Keratinocyte (primary cell): ENCODE results near the gene PROM1. TPM values are rescaled to one million over a fixed set of nuclear protein-coding genes. Genes with fewer than 3 reads are reported as not detected.

Experiments used
- DNase-seq: peaks from one replicate; pipeline ENCODE4 v3.0.0-alpha.2; 2011; ENCODE audit warnings: low read depth, missing footprints, low spot score
- FAIRE-seq: peaks from 2 replicates; lab custom pipeline; 2011; peaks lifted over from hg19 to GRCh38; lab: Jason Lieb, UNC
- H2AFZ ChIP-seq: 2 replicates; pipeline ENCODE4 v1.6.0; 2012; ENCODE audit warnings: low read length, control low read depth, inconsistent platforms; ENCODE audit not compliant: control insufficient read depth
- H3K27ac ChIP-seq: 2 replicates; pipeline ENCODE4 v1.5.1; 2011; ENCODE audit warnings: low read length; ENCODE audit not compliant: control insufficient read depth, insufficient read depth
- H3K27me3 ChIP-seq: 3 replicates; pipeline ENCODE4 v1.6.0; 2011; ENCODE audit warnings: low read length; ENCODE audit not compliant: control insufficient read depth, insufficient read depth; ENCODE audit errors: extremely low read depth
- H3K36me3 ChIP-seq, 2 experiments: 2 replicates in 1 of 2; 3 replicates in 1 of 2; pipeline ENCODE4 v1.5.1; 2011; ENCODE audit warnings: low read length in 2 of 2, mild to moderate bottlenecking in 1 of 2; ENCODE audit not compliant: control insufficient read depth in 2 of 2, insufficient read depth in 2 of 2; ENCODE audit errors: extremely low read depth in 1 of 2
- H3K4me1 ChIP-seq: 3 replicates; pipeline ENCODE4 v1.5.1; 2011; ENCODE audit warnings: low read length; ENCODE audit not compliant: control insufficient read depth, insufficient read depth; ENCODE audit errors: extremely low read depth
- H3K4me2 ChIP-seq: 3 replicates; pipeline ENCODE4 v1.6.0; 2011; ENCODE audit warnings: low read depth, low read length; ENCODE audit not compliant: control insufficient read depth, insufficient read depth; ENCODE audit errors: extremely low read depth
- H3K4me3 ChIP-seq, 3 experiments: fragments of 200-600 bp in 1 of 3; sonication (generic) in 1 of 3; 2 replicates in 2 of 3; 3 replicates in 1 of 3; pipeline ENCODE4 v1.5.1; 2011 to 2016; ENCODE audit warnings: low read length in 3 of 3, mild to moderate bottlenecking in 3 of 3, control low read depth in 2 of 3, inconsistent platforms in 1 of 3, low read depth in 1 of 3, mixed read lengths in 1 of 3, mixed run types in 1 of 3, moderate library complexity in 1 of 3; ENCODE audit not compliant: control insufficient read depth in 2 of 3, insufficient read depth in 2 of 3; ENCODE audit errors: extremely low read depth in 1 of 3
- H3K79me2 ChIP-seq: 2 replicates; pipeline ENCODE4 v1.6.0; 2012; ENCODE audit warnings: low read length; ENCODE audit not compliant: control insufficient read depth, insufficient read depth
- H3K9ac ChIP-seq: 3 replicates; pipeline ENCODE4 v1.6.0; 2011; ENCODE audit warnings: low read length; ENCODE audit not compliant: control insufficient read depth, insufficient read depth; ENCODE audit errors: extremely low read depth
- H3K9me1 ChIP-seq: 3 replicates; pipeline ENCODE4 v1.6.0; 2011; ENCODE audit warnings: low read length; ENCODE audit not compliant: control insufficient read depth, insufficient read depth; ENCODE audit errors: extremely low read depth
- H3K9me3 ChIP-seq: 2 replicates; pipeline ENCODE4 v1.5.1; 2012; ENCODE audit warnings: low read depth, low read length; ENCODE audit not compliant: control insufficient read depth
- H4K20me1 ChIP-seq: 3 replicates; pipeline ENCODE4 v1.6.0; 2011; ENCODE audit warnings: low read length; ENCODE audit not compliant: control insufficient read depth, insufficient read depth; ENCODE audit errors: extremely low read depth
- EZH2 ChIP-seq: IDR thresholded peaks from one replicate; pipeline ENCODE4 v1.6.1; 2012; ENCODE audit warnings: inconsistent platforms, mild to moderate bottlenecking, low read length, moderate library complexity
- dilution Hi-C: fragments of 300-500 bp; cut with MboI; formaldehyde crosslinking; loops from one replicate; pipeline ENCODE4 v1.7.0; 2020; ENCODE audit warnings: low sequenced_read_pairs; ENCODE audit not compliant: extremely low pct_ligation_motif_present
- polyA plus RNA-seq, 5 experiments: library from polyadenylated mRNA; depleted of rRNA in 3 of 5; stranded (reverse) in 3 of 5; stranded (forward) in 1 of 5; unstranded in 1 of 5; fragments of >200 nt; gene quantifications; 1 replicate in 1 of 5; 2 replicates in 3 of 5; 3 replicates in 1 of 5; pipeline versions ENCODE4 v1.2.1 to v1.2.3, GENCODE V29; 2011 to 2012; ENCODE audit warnings: missing spikeins in 2 of 5, low read depth in 1 of 5, low replicate concordance in 1 of 5
- TF ChIP-seq, protein P1 (sequence below), 3 experiments: IDR thresholded peaks in 1 of 3; conservative IDR thresholded peaks in 1 of 3; optimal IDR thresholded peaks in 1 of 3; 2 replicates in 2 of 3; 3 replicates in 1 of 3; pipeline versions ENCODE3 to v1.5.1; 2011; ENCODE audit warnings: low read length in 3 of 3, mild to moderate bottlenecking in 3 of 3, moderate library complexity in 2 of 3, control low read depth in 1 of 3, inconsistent platforms in 1 of 3; ENCODE audit not compliant: insufficient read depth in 2 of 3; ENCODE audit errors: extremely low read depth in 1 of 3

PROM1 gene
- polyA plus RNA-seq, 1 donor (not counting 4 experiments of a cell fraction or from before 2014, with no cell fraction given): not detected

DNA sequence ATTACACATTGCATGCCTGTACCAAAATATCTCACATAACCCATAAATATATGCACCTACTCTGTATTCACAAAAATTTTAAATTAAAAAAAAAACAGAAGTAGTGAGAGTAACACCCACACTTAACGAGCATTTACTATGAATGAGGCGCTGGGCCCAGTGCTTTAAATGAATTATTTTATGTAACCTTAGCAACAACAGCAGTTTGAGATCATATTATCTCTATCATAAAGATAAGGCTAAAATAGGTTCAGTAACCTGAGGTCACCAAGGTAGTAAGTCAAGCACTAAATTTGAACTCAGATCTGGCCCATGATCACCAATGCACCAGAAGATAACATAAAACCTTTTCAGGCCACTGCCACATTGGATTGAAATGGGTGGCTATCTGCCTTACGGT is 5.3 kb upstream of the PROM1 start:
- Histone ChIP-seq H3K27ac (no peak overlapping the region), H3K36me3 (no peaks in the 10 kb centered on the region), H3K9me1 (no peaks in the 10 kb centered on the region), H3K9ac (no peak overlapping the region), H4K20me1 (no peaks in the 10 kb centered on the region), H3K79me2 (no peaks in the 10 kb centered on the region), H3K27me3 (peaks cover 49% of the 10 kb centered on the region), H2AFZ (no peak overlapping the region), H3K4me3 (no peak overlapping the region), H3K4me1 (no peaks in the 10 kb centered on the region), H3K9me3 (no peaks in the 10 kb centered on the region), H3K4me2 (no peak overlapping the region)
- dilution Hi-C loops: no loop called here
- DNase-seq (no peak), FAIRE-seq (no peak)
- TF ChIP-seq, protein P1, sequence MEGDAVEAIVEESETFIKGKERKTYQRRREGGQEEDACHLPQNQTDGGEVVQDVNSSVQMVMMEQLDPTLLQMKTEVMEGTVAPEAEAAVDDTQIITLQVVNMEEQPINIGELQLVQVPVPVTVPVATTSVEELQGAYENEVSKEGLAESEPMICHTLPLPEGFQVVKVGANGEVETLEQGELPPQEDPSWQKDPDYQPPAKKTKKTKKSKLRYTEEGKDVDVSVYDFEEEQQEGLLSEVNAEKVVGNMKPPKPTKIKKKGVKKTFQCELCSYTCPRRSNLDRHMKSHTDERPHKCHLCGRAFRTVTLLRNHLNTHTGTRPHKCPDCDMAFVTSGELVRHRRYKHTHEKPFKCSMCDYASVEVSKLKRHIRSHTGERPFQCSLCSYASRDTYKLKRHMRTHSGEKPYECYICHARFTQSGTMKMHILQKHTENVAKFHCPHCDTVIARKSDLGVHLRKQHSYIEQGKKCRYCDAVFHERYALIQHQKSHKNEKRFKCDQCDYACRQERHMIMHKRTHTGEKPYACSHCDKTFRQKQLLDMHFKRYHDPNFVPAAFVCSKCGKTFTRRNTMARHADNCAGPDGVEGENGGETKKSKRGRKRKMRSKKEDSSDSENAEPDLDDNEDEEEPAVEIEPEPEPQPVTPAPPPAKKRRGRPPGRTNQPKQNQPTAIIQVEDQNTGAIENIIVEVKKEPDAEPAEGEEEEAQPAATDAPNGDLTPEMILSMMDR (optimal IDR thresholded peaks at IDR 0.05 in 1 of 3, IDR thresholded peaks at IDR 0.05 in 1 of 3, conservative IDR thresholded peaks at IDR 0.05 in 1 of 3; ENCODE audit: extremely low read depth in 1 of 3, insufficient read depth in 2 of 3, low read length in 3 of 3): no peak
- no peak for TF ChIP-seq EZH2

DNA sequence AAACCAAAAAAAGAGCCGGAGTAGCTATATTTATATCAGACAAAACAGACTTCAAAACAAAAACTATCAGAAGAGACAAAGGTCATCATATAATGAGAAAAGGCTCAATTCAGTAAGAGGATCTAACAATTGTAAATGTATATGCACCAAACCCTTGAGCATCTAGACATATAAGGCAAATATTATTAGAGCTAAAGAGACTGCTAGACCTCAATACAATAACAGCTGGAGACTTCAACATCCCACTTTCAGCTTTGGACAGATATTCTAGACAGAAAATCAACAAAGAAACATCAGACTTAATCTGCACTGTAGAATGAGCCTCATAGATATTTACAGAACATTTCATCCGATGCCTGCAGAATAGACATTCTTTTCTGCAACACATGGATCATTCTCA is 4.8 kb upstream of the PROM1 start:
- Histone ChIP-seq H3K9ac (no peak overlapping the region), H3K9me1 (no peaks in the 10 kb centered on the region), H3K36me3 (no peaks in the 10 kb centered on the region), H4K20me1 (no peaks in the 10 kb centered on the region), H3K9me3 (no peaks in the 10 kb centered on the region), H2AFZ (no peak overlapping the region), H3K27me3 (peaks cover 49% of the 10 kb centered on the region), H3K27ac (no peak overlapping the region), H3K4me3 (no peak overlapping the region), H3K4me2 (no peak overlapping the region), H3K79me2 (no peaks in the 10 kb centered on the region), H3K4me1 (peaks cover 1% of the 10 kb centered on the region)
- dilution Hi-C loops: no loop called here
- FAIRE-seq: no peak
- DNase-seq: no peak
- TF ChIP-seq EZH2: no peak
- TF ChIP-seq, protein P1 (optimal IDR thresholded peaks at IDR 0.05 in 1 of 3, IDR thresholded peaks at IDR 0.05 in 1 of 3, conservative IDR thresholded peaks at IDR 0.05 in 1 of 3; ENCODE audit: extremely low read depth in 1 of 3, insufficient read depth in 2 of 3, low read length in 3 of 3): no peak
